ENCODE measurements around the gene KRTAP10-11.

The KRTAP10-11 gene

GRCh38 chr21:44639331-44639655 is 6.9 kb upstream of the KRTAP10-11 start:
- H3K27me3 Mint-ChIP-seq: peaks cover 6% of the 10 kb centered on the region
- intact Hi-C loops (cut with micrococcal nuclease): no loop called here
- no peaks in the 10 kb centered on the region for H3K36me3 Mint-ChIP-seq (ENCODE audit: low read depth)
- H3K9me3 Mint-ChIP-seq: peaks cover 37% of the 10 kb centered on the region
- no peak overlapping the region for H3K4me3 Mint-ChIP-seq
- no peaks in the 10 kb centered on the region for H3K4me1 Mint-ChIP-seq (ENCODE audit: low read depth)
- H3K27ac Mint-ChIP-seq: no peak overlapping the region

DNA sequence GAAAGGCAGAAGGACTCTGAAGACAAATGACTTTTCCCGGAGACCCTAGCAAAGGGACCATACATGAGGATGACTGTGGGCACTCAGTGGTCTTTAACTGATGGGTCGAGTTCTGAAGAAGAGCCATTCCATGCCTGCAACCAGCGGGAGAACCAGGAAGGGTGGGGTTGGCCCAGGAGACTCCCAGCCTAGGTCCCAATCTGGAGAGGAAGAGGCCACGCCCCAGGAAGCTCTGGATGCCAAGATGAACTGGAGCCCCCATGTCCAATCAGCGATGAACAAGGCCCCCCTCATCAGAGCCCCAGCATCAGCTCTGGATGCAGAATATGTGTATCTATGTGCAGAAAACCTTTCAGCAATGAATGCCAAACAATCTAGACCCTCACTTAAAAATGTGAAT is 5.5 kb upstream of the KRTAP10-11 start:
- Mint-ChIP-seq H3K4me3 (no peak overlapping the region), H3K27me3 (peaks cover 6% of the 10 kb centered on the region), H3K9me3 (peaks cover 46% of the 10 kb centered on the region), H3K27ac (no peak overlapping the region), H3K36me3 (ENCODE audit: low read depth) (no peaks in the 10 kb centered on the region), H3K4me1 (ENCODE audit: low read depth) (no peaks in the 10 kb centered on the region)
- intact Hi-C loops (cut with micrococcal nuclease): no loop called here

DNA sequence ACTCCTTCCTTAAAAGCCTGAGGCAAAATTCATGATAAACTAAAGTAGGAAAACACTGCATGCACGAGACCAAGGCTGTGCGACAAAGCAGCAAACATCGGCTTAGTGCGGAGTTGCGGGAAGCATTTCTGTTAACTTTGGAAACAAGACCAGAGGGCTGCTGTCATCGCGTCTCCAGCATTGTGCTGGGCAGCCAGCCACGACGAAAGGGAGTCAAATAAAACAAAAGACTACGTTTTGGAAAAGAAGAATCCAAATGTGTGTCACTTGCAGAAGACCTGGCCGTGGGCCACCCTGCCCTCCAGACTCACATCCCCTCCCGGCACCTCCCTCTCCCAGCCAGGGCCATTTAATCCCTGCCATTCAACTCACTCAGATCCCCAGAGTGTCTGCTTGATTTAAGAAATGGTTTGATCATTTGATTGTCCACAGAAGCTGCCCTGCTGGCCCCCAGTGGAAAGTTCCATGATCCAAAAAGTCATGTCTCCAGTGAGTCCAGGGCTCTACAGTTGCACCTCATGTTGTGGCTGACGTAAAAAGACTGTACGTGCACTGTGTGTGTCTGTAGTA is 2.4 kb upstream of the KRTAP10-11 start:
- Mint-ChIP-seq H3K9me3 (peaks cover 46% of the 10 kb centered on the region), H3K27ac (no peak overlapping the region), H3K36me3 (ENCODE audit: low read depth) (no peaks in the 10 kb centered on the region), H3K4me3 (no peak overlapping the region), H3K4me1 (ENCODE audit: low read depth) (no peaks in the 10 kb centered on the region), H3K27me3 (peaks cover 7% of the 10 kb centered on the region)
- intact Hi-C loops (cut with micrococcal nuclease): no loop called here

DNA sequence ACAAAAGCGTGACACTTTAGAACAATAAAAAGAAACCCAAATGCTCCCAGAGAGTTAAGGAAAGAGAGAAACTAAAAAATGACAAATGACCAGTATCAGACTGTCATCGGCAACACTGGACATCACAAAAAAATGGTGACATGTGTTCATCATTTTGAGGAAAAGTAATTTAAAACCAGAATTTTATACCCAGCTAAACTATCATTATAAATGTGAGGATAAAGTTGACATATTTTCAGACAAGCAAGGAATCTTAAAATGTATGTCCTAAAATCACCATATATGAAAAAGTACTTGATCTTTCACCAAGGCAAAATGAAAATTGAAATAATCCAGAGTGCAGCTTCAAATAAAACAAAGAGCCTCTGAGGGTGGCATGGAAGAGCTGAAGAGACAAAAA is 1.3 kb upstream of the KRTAP10-11 start:
- intact Hi-C loops (cut with micrococcal nuclease): no loop called here
- H3K9me3 Mint-ChIP-seq: peaks cover 44% of the 10 kb centered on the region

DNA sequence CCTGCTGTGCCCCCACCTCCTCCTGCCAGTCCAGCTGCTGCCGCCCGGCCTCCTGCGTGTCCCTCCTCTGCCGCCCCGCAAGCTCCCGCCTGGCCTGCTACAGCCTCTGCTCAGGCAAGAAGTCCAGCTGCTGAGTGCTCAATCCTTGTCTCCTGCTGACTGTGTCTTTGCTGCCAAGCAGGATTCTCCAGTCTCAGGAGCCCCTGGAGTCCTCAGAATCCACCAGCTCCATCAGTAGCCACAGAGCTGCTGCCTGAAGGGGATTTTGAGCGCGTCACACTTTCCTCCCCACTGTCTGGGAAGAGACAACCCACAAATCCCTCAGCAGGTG is 973 bp downstream of the KRTAP10-11 start:
- H3K9me3 Mint-ChIP-seq: peaks cover 25% of the 10 kb centered on the region
- intact Hi-C loops (cut with micrococcal nuclease): no loop called here
- no peak overlapping the region for H3K4me3 Mint-ChIP-seq
- H3K27me3 Mint-ChIP-seq: peaks cover 7% of the 10 kb centered on the region
- H3K36me3 Mint-ChIP-seq (ENCODE audit: low read depth): no peaks in the 10 kb centered on the region
- no peak overlapping the region for H3K27ac Mint-ChIP-seq
- no peaks in the 10 kb centered on the region for H3K4me1 Mint-ChIP-seq (ENCODE audit: low read depth)

More for the DNA sequence above, 1.3 kb upstream of the KRTAP10-11 start:
- no peaks in the 10 kb centered on the region for H3K36me3 Mint-ChIP-seq (ENCODE audit: low read depth)
- H3K27me3 Mint-ChIP-seq: peaks cover 7% of the 10 kb centered on the region
- no peaks in the 10 kb centered on the region for H3K4me1 Mint-ChIP-seq (ENCODE audit: low read depth)
- no peak overlapping the region for H3K4me3 Mint-ChIP-seq
- H3K27ac Mint-ChIP-seq: no peak overlapping the region

- no peaks in the 10 kb centered on the region for H3K4me1 Mint-ChIP-seq (ENCODE audit: low read depth)
- peaks cover 8% of the 10 kb centered on the region for H3K27me3 Mint-ChIP-seq
- peaks cover 14% of the 10 kb centered on the region for H3K9me3 Mint-ChIP-seq
- H3K36me3 Mint-ChIP-seq (ENCODE audit: low read depth): no peaks in the 10 kb centered on the region
- H3K27ac Mint-ChIP-seq: no peak overlapping the region
- intact Hi-C loops (cut with micrococcal nuclease): no loop called here
- H3K4me3 Mint-ChIP-seq: no peak overlapping the region
Measured at GRCh38 chr21:44648557-44649311, 2.5 kb downstream of the KRTAP10-11 start.

- Mint-ChIP-seq H3K4me1 (ENCODE audit: low read depth) (no peaks in the 10 kb centered on the region), H3K27ac (no peak overlapping the region), H3K4me3 (no peak overlapping the region), H3K36me3 (ENCODE audit: low read depth) (no peaks in the 10 kb centered on the region), H3K27me3 (peaks cover 9% of the 10 kb centered on the region), H3K9me3 (peaks cover 6% of the 10 kb centered on the region)
- intact Hi-C loops (cut with micrococcal nuclease): no loop called here
Measured at GRCh38 chr21:44649521-44650100, 3.4 kb downstream of the KRTAP10-11 start.

DNA sequence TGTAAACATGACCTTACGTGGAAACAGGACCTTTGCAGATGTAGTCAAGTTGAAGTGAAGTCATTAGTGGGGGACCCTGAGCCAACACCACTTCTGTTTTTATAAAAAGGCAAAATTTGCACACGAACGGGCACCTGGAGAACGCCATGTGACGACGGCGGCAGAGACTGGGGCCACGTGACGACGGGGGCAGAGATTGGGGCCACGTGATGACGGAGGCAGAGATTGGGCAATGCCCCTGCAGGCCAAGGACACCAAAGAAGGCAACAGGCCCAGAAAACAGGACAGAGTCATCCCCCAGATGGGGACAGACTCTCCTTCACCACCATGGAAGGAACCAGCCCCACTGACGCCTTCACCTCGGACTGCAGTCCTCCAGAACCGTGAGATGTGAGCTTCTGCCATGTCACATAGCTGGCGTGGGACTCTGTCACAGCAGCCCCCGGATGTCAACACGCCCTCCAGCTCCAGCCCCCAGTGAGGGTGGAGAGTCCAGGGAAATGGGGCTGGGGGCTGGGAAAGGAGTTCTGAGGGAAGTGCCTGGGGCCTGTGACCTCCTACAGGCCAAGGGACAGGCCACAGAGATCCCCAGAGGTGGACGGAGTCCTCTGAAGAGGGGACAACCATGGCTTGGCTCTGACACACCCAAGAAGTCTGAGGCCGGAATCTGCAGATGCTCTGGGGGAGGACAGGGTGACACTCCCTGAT is 4.2 kb downstream of the KRTAP10-11 start:
- H3K4me3 Mint-ChIP-seq: no peak overlapping the region
- H3K27me3 Mint-ChIP-seq: peaks cover 9% of the 10 kb centered on the region
- H3K27ac Mint-ChIP-seq: no peak overlapping the region
- H3K9me3 Mint-ChIP-seq: no peaks in the 10 kb centered on the region
- H3K36me3 Mint-ChIP-seq (ENCODE audit: low read depth): no peaks in the 10 kb centered on the region
- intact Hi-C loops (cut with micrococcal nuclease): no loop called here
- H3K4me1 Mint-ChIP-seq (ENCODE audit: low read depth): no peaks in the 10 kb centered on the region

- Mint-ChIP-seq H3K4me1 (ENCODE audit: low read depth) (no peaks in the 10 kb centered on the region), H3K27me3 (peaks cover 10% of the 10 kb centered on the region), H3K27ac (no peak overlapping the region), H3K36me3 (ENCODE audit: low read depth) (no peaks in the 10 kb centered on the region), H3K9me3 (peaks cover 5% of the 10 kb centered on the region), H3K4me3 (no peak overlapping the region)
- intact Hi-C loops (cut with micrococcal nuclease): no loop called here
Measured at GRCh38 chr21:44650973-44651675, 4.9 kb downstream of the KRTAP10-11 start.

GRCh38 chr21:44653123-44653522 is 6.9 kb downstream of the KRTAP10-11 start:
- H3K27me3 Mint-ChIP-seq: peaks cover 11% of the 10 kb centered on the region
- H3K36me3 Mint-ChIP-seq (ENCODE audit: low read depth): no peaks in the 10 kb centered on the region
- H3K9me3 Mint-ChIP-seq: peaks cover 25% of the 10 kb centered on the region
- intact Hi-C loops (cut with micrococcal nuclease): no loop called here
- H3K4me1 Mint-ChIP-seq (ENCODE audit: low read depth): no peaks in the 10 kb centered on the region
- no peak overlapping the region for H3K27ac Mint-ChIP-seq
- H3K4me3 Mint-ChIP-seq: no peak overlapping the region

- intact Hi-C loops (cut with micrococcal nuclease): no loop called here
- no peak overlapping the region for H3K27ac Mint-ChIP-seq
- H3K9me3 Mint-ChIP-seq: peaks cover 33% of the 10 kb centered on the region
- no peaks in the 10 kb centered on the region for H3K36me3 Mint-ChIP-seq (ENCODE audit: low read depth)
- H3K27me3 Mint-ChIP-seq: peaks cover 13% of the 10 kb centered on the region
- no peak overlapping the region for H3K4me3 Mint-ChIP-seq
- no peaks in the 10 kb centered on the region for H3K4me1 Mint-ChIP-seq (ENCODE audit: low read depth)
Measured at GRCh38 chr21:44653656-44654575, 7.7 kb downstream of the KRTAP10-11 start.

DNA sequence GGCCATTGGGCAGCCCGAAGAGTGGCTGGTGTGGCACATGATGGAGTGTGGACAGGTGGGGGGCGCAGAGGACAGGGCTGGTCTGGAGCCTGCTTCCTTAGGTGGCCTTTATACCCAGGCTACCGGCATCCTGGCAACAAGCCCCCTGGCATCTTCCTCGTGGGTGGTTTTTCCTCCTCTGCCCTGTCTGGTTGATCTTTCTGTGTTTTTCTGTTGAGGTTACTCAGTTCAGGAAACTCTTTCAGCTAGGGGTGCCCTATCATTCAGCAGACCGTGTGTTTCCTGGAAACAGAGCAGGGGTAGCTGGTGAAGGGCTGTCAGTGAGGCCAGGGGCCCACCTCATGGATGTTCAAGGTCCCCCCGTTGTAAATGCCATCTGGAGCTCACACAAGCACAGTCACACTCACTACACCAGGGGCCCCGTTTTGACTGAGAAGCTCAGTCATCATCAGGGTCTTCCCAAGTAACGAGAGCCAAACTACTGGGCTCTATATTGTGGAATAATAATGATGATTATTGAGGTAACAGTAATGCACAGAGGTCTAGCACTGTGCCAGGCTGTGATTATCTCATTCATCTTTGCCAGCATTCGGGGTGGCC is 8.5 kb downstream of the KRTAP10-11 start, which contains the start of gene KRTAP12-4:
TSS of gene KRTAP12-4 (minus strand) at position 84 of the 600 bp plus-strand sequence. CDS start at position 39, 45 bp downstream.
- Mint-ChIP-seq H3K4me3 (no peak within 1 kb of the TSS), H3K36me3 (ENCODE audit: low read depth) (no peaks in the 10 kb centered on the region), H3K27me3 (peaks cover 14% of the 10 kb centered on the region), H3K4me1 (ENCODE audit: low read depth) (no peaks in the 10 kb centered on the region), H3K9me3 (peaks cover 33% of the 10 kb centered on the region), H3K27ac (no peak within 1 kb of the TSS)
- intact Hi-C loops (cut with micrococcal nuclease): no loop called here

DNA sequence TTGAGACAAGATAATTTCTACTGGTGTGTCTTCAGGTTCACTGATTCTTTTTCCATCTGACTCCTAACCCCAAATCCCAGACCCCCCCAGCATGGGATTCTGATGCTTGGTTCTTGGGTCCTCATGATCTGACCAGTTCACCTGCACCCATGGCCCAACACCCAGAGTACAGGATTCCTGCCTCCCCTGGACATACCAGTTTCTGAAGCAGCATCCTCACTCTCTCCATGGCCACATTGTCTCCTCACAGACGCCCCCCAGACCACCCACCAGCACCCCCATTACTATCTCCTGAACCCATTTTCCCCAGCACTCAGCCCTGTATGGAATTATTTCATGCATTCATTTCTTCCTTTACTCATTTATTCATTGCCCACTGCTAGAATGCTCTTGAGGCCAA is 10.7 kb downstream of the KRTAP10-11 start:
- H3K27me3 Mint-ChIP-seq: peaks cover 19% of the 10 kb centered on the region
- no peaks in the 10 kb centered on the region for H3K4me1 Mint-ChIP-seq (ENCODE audit: low read depth)
- H3K9me3 Mint-ChIP-seq: peaks cover 41% of the 10 kb centered on the region
- no peak overlapping the region for H3K4me3 Mint-ChIP-seq
- H3K36me3 Mint-ChIP-seq (ENCODE audit: low read depth): no peaks in the 10 kb centered on the region
- intact Hi-C loops (cut with micrococcal nuclease): no loop called here
- H3K27ac Mint-ChIP-seq: no peak overlapping the region
